OCI-LY7 (cell line): ENCODE results near the gene MFGE8. TPM values are rescaled to one million over a fixed set of nuclear protein-coding genes. Genes with fewer than 3 reads are reported as not detected.

Experiments
- BruUV-seq: library from RNA; stranded (reverse); fragments of 400-500 nt; replicated peaks from 2 replicates; lab custom pipeline; 2021; lab: Mats Ljungman, UMichigan
- CTCF ChIA-PET: fragments of 300-600 bp; sonication (Branson Sonifier 250); formaldehyde crosslinking; loops from one replicate; lab custom pipeline; 2022; ENCODE audit warnings: antibody characterized with exemption; ENCODE audit not compliant: unreplicated experiment; lab: Charles Lee
- POLR2A ChIA-PET: fragments of 300-600 bp; sonication (Branson Sonifier 250); formaldehyde crosslinking; loops from one replicate; lab custom pipeline; 2022; ENCODE audit warnings: antibody characterized with exemption; lab: Charles Lee
- DNase-seq: peaks from one replicate; pipeline ENCODE4 v3.0.0-alpha.2; 2015; ENCODE audit warnings: low spot score
- H2AFZ ChIP-seq: fragments of 200-600 bp; sonication (generic), shearing (Covaris generic); 2 replicates; pipeline ENCODE4 v1.6.1; 2014; ENCODE audit warnings: mild to moderate bottlenecking, antibody characterized with exemption, low read length, moderate library complexity
- H3K27ac ChIP-seq: fragments of 200-600 bp; sonication (generic); 2 replicates; pipeline ENCODE4 v1.5.1; 2014; ENCODE audit warnings: mixed run types, low read depth, mild to moderate bottlenecking, moderate library complexity, low read length, inconsistent platforms; ENCODE audit not compliant: poor library complexity, severe bottlenecking
- H3K36me3 ChIP-seq: fragments of 200-600 bp; sonication (generic); 2 replicates; pipeline ENCODE4 v1.6.1; 2014; ENCODE audit warnings: mild to moderate bottlenecking, antibody characterized with exemption, low read length, moderate library complexity, mixed read lengths; ENCODE audit not compliant: insufficient read depth
- H3K4me1 ChIP-seq: fragments of 200-600 bp; sonication (generic); 2 replicates; pipeline ENCODE4 v1.5.1; 2014; ENCODE audit warnings: mild to moderate bottlenecking, low read length; ENCODE audit not compliant: insufficient read depth, poor library complexity, severe bottlenecking
- H3K4me2 ChIP-seq: fragments of 200-600 bp; sonication (generic); 2 replicates; pipeline ENCODE4 v1.6.1; 2014; ENCODE audit warnings: mild to moderate bottlenecking, low read length
- H3K4me3 ChIP-seq: fragments of 200-600 bp; sonication (generic); 2 replicates; pipeline ENCODE4 v1.5.1; 2014; ENCODE audit warnings: mild to moderate bottlenecking, low read depth, low read length; ENCODE audit not compliant: poor library complexity, severe bottlenecking
- H3K79me2 ChIP-seq: fragments of 200-600 bp; sonication (generic); 2 replicates; pipeline ENCODE4 v1.6.1; 2016; ENCODE audit warnings: low read depth, mild to moderate bottlenecking, low read length, moderate library complexity, mixed read lengths; ENCODE audit not compliant: insufficient read depth
- H3K9me2 ChIP-seq: fragments of 200-600 bp; sonication (generic); 2 replicates; pipeline ENCODE4 v1.6.1; 2016; ENCODE audit warnings: mild to moderate bottlenecking, low read length, mixed read lengths; ENCODE audit not compliant: insufficient read depth
- H3K9me3 ChIP-seq: fragments of 200-600 bp; sonication (generic); 2 replicates; pipeline ENCODE4 v1.6.1; 2014; ENCODE audit warnings: mild to moderate bottlenecking, mixed run types, low read length, mixed read lengths
- H4K20me1 ChIP-seq: fragments of 200-600 bp; sonication (generic); 2 replicates; pipeline ENCODE4 v1.6.1; 2014; ENCODE audit warnings: mild to moderate bottlenecking, antibody characterized with exemption, low read length, moderate library complexity, mixed read lengths; ENCODE audit not compliant: insufficient read depth
- EZH2phosphoT487 ChIP-seq: fragments of 200-600 bp; sonication (generic); IDR thresholded peaks from 2 replicates; pipeline ENCODE4 v1.6.1; 2018; ENCODE audit warnings: low read depth, borderline replicate concordance, mild to moderate bottlenecking, mixed run types, antibody characterized with exemption, low read length, moderate library complexity, mixed read lengths
- intact Hi-C: fragments of 100-400 bp; cut with micrococcal nuclease; formaldehyde crosslinking; loops from one replicate; pipeline ENCODE4 v1.10.0; 2022; ENCODE audit not compliant: unreplicated experiment
- total RNA-seq, 2 experiments: library from RNA; depleted of rRNA in 1 of 2; stranded (reverse); fragments of >200 nt in 1 of 2; shearing (Covaris generic) in 1 of 2; gene quantifications; 2 replicates each; pipeline ENCODE4 v1.2.3, GENCODE V29; 2014 to 2022
- TF ChIP-seq, protein P1 (sequence below): fragments of 200-600 bp; sonication (generic); conservative IDR thresholded peaks from 2 replicates; pipeline ENCODE4 v1.5.1; 2014; ENCODE audit warnings: mild to moderate bottlenecking, antibody characterized with exemption, low read length, moderate library complexity, mixed read lengths

Gene MFGE8
- total RNA-seq, 2 experiments from 2014 or later: 11.8 to 70.4 TPM

DNA sequence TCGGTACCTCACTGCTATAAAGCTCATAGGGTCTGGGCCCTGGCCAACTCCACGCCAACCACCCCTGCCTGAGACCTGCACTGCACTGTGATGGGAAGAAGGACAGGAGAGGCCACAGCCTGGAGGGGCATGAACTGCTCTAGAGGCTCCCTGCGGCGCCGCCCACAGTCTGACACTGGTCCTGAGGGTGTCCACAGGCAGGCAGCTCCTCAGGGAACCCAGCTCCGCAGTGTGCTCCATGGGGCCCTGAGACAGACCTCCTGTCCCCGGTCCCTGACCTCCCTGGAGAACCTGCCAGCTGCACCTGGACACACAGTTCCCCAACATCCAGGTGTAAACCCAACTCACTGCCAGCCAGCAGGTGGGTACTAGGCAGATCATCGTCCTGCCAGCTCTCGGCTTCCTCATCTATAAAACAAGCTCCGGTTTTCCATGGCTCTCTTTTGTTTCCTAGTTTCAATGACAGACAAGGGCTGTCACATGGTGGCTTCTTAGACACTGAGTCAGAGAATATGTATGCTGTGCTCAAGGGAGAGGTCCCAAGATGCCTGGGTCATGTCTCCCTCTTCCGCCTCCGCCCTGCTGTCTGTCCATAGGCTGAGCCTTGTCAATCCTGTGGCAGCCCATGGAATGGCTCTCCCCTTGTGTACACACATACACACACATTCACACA, 12.7 kb downstream of the MFGE8 start:
- intact Hi-C loops: loop anchor here (10.0 kb wide), 1 partner anchor 276 kb away; the partner anchor contains the start of gene AEN

DNA sequence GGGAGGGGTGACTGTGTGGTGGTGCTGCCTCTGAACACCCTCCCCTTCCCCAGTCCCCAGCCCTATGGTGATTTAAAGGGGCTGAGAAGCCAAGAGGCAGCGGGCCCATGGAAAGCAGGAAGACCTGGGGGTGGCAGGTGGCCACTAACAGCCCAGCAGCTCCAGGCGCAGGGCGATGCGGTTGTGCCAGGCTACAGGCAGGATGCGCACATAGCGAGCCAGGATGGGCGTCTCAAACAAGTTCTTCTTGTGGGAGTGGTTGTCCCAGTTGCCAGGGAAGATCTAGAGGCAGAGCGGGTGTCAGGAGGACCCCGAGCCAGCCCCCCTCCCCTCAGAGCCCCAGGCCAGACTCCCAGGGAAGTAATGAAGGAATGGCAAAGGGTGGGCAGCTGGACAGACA, 13.9 kb downstream of the MFGE8 start:
- Histone ChIP-seq H3K9me2 (no peaks in the 10 kb centered on the region), H3K27ac (no peak overlapping the region), H3K4me1 (peaks cover 3% of the 10 kb centered on the region), H3K36me3 (no peaks in the 10 kb centered on the region), H3K4me3 (no peak overlapping the region), H2AFZ (no peak overlapping the region), H3K4me2 (no peak overlapping the region), H4K20me1 (no peaks in the 10 kb centered on the region), H3K79me2 (no peaks in the 10 kb centered on the region), H3K9me3 (no peaks in the 10 kb centered on the region)
- ChIA-PET POLR2A (no interaction called here), CTCF (no interaction called here)
- no TSS peak for BruUV-seq
- no peak for DNase-seq
- intact Hi-C loops: no loop called here
- TF ChIP-seq EZH2phosphoT487: no peak
- TF ChIP-seq, protein P1, sequence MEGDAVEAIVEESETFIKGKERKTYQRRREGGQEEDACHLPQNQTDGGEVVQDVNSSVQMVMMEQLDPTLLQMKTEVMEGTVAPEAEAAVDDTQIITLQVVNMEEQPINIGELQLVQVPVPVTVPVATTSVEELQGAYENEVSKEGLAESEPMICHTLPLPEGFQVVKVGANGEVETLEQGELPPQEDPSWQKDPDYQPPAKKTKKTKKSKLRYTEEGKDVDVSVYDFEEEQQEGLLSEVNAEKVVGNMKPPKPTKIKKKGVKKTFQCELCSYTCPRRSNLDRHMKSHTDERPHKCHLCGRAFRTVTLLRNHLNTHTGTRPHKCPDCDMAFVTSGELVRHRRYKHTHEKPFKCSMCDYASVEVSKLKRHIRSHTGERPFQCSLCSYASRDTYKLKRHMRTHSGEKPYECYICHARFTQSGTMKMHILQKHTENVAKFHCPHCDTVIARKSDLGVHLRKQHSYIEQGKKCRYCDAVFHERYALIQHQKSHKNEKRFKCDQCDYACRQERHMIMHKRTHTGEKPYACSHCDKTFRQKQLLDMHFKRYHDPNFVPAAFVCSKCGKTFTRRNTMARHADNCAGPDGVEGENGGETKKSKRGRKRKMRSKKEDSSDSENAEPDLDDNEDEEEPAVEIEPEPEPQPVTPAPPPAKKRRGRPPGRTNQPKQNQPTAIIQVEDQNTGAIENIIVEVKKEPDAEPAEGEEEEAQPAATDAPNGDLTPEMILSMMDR: no peak

More for the DNA sequence above, 12.7 kb downstream of the MFGE8 start:
- no peaks in the 10 kb centered on the region for H3K79me2 ChIP-seq
- CTCF ChIA-PET: no interaction called here
- no peak overlapping the region for H3K4me3 ChIP-seq
- no peak for TF ChIP-seq EZH2phosphoT487
- TF ChIP-seq, protein P1: no peak
- no peaks in the 10 kb centered on the region for H3K36me3 ChIP-seq
- H3K4me1 ChIP-seq: peaks cover 7% of the 10 kb centered on the region
- H3K9me2 ChIP-seq: no peaks in the 10 kb centered on the region
- H3K9me3 ChIP-seq: no peaks in the 10 kb centered on the region
- no peak overlapping the region for H2AFZ ChIP-seq
- H3K27ac ChIP-seq: no peak overlapping the region
- DNase-seq: no peak
- H4K20me1 ChIP-seq: no peaks in the 10 kb centered on the region
- POLR2A ChIA-PET: no interaction called here
- H3K4me2 ChIP-seq: no peak overlapping the region
- no TSS peak for BruUV-seq

DNA sequence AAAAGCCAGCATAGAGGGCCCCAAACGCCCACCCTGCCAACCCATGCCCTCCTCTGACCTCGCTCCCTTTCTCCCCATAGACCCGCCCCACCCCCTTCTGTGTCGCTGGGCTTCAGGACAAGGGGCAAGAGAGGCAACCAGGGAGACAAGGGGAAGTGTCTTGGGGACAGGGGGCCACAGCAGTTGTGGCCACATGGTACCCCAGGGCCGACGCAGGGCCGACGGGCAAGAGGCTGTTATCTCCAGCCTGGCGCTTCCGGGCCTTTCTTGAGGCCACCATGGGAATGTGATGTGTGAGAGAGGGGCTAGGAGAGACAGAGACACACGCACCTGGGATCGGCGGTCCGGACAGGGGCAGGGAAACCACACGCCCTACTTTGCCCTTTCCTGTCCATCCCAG, 14.4 kb downstream of the MFGE8 start:
- Histone ChIP-seq H3K9me3 (no peaks in the 10 kb centered on the region), H3K27ac (no peak overlapping the region), H4K20me1 (no peaks in the 10 kb centered on the region), H3K4me2 (no peak overlapping the region), H2AFZ (no peak overlapping the region), H3K9me2 (no peaks in the 10 kb centered on the region), H3K4me1 (peaks cover 3% of the 10 kb centered on the region), H3K4me3 (no peak overlapping the region), H3K79me2 (no peaks in the 10 kb centered on the region), H3K36me3 (no peaks in the 10 kb centered on the region)
- CTCF ChIA-PET: no interaction called here
- no peak for DNase-seq
- no peak for TF ChIP-seq EZH2phosphoT487
- TF ChIP-seq, protein P1: no peak
- intact Hi-C loops: no loop called here
- no TSS peak for BruUV-seq
- POLR2A ChIA-PET: interaction anchor here (0.7 kb wide), 1 partner anchor 16 kb away, joined by 5 read pairs; no protein-coding TSS in a partner anchor
